K562 (cell line): ENCODE measurements around the gene POMGNT1. TPM values are rescaled to one million over a fixed set of nuclear protein-coding genes. Genes with fewer than 3 reads are reported as not detected.
A peak's percentile ranks its signal among the peaks of the same experiment; 100 is the strongest.

ENCODE experiments used
- ETV5 ChIP-seq: sonication (generic); formaldehyde crosslinking; IDR thresholded peaks from 2 replicates; pipeline ENCODE4 v1.4.0; 2020; ENCODE audit warnings: low read depth, mild to moderate bottlenecking, missing genetic modification reagents
- GATAD2B ChIP-seq: fragments of 450-650 bp; IDR thresholded peaks from 2 replicates; pipeline ENCODE4 v1.6.1; 2017; ENCODE audit warnings: mild to moderate bottlenecking, borderline replicate concordance
- HNRNPUL1 ChIP-seq: fragments of 200-400 bp; formaldehyde crosslinking; IDR thresholded peaks from 2 replicates; pipeline ENCODE4 v1.6.1; 2017; ENCODE audit warnings: low read length
- JUND ChIP-seq, 2 experiments: IDR thresholded peaks; 2 replicates in 1 of 2; 3 replicates in 1 of 2; pipeline ENCODE4 v1.6.1; 2011; ENCODE audit warnings: borderline replicate concordance in 2 of 2, low read depth in 2 of 2, low read length in 2 of 2, improper control_type of control experiment in 1 of 2, missing biosample characterization in 1 of 2, missing genetic modification characterization in 1 of 2, missing genetic modification reagents in 1 of 2
- KAT8 ChIP-seq: fragments of 450-650 bp; IDR thresholded peaks from 2 replicates; pipeline ENCODE4 v1.6.1; 2016; ENCODE audit warnings: low read depth, mild to moderate bottlenecking
- MEIS2 ChIP-seq: fragments of 450-650 bp; IDR thresholded peaks from 2 replicates; pipeline ENCODE4 v1.6.1; 2014; ENCODE audit warnings: mild to moderate bottlenecking; ENCODE audit not compliant: partially characterized antibody
- PRDM10 ChIP-seq: fragments of 450-650 bp; IDR thresholded peaks from 2 replicates; pipeline ENCODE4 v1.6.1; 2018; ENCODE audit not compliant: partially characterized antibody
- PRMT5 ChIP-seq: sonication (generic); formaldehyde crosslinking; IDR thresholded peaks from 2 replicates; pipeline ENCODE4 v1.5.0; 2020; ENCODE audit warnings: missing genetic modification reagents
- RHOXF2B ChIP-seq: fragments of 250-450 bp; sonication (Bioruptor Pico); conservative IDR thresholded peaks from 2 replicates; pipeline ENCODE4 v1.5.1; 2021
- SLC30A9 ChIP-seq: fragments of 250-450 bp; sonication (Bioruptor Pico); IDR thresholded peaks from 2 replicates; pipeline ENCODE4 v1.8.0; 2022; ENCODE audit warnings: mild to moderate bottlenecking, moderate library complexity
- U2AF1 ChIP-seq: fragments of 200-400 bp; formaldehyde crosslinking; optimal IDR thresholded peaks from 2 replicates; pipeline ENCODE3; 2017; ENCODE audit warnings: mild to moderate bottlenecking, low read depth, low read length, moderate library complexity
- XRCC5 ChIP-seq: fragments of 200-400 bp; formaldehyde crosslinking; IDR thresholded peaks from 2 replicates; pipeline ENCODE4 v1.6.1; 2017; ENCODE audit warnings: low read depth, mild to moderate bottlenecking, low read length
- ZNF146 ChIP-seq: IDR thresholded peaks from one replicate; pipeline ENCODE4 v1.6.1; 2018; ENCODE audit warnings: missing compliant biosample characterization; ENCODE audit not compliant: unreplicated experiment
- ZNF3 ChIP-seq: fragments of 250-450 bp; sonication (Bioruptor Pico); IDR thresholded peaks from 2 replicates; pipeline ENCODE4 v1.5.0; 2021; ENCODE audit warnings: mild to moderate bottlenecking, moderate library complexity
- ZNF561 ChIP-seq: fragments of 450-650 bp; formaldehyde crosslinking; conservative IDR thresholded peaks from 2 replicates; pipeline ENCODE4 v1.4.0; 2020; ENCODE audit warnings: mild to moderate bottlenecking, moderate library complexity
- ZNF57 ChIP-seq: fragments of 450-650 bp; formaldehyde crosslinking; IDR thresholded peaks from 2 replicates; pipeline ENCODE4 v1.4.0; 2020; ENCODE audit warnings: mild to moderate bottlenecking, moderate library complexity
- ZNF583 ChIP-seq: fragments of 250-450 bp; sonication (Bioruptor Pico); IDR thresholded peaks from 2 replicates; pipeline ENCODE4 v1.4.0; 2020
- polyA plus RNA-seq, 8 experiments: library from polyadenylated mRNA; depleted of rRNA in 4 of 8; stranded (reverse) in 5 of 8; unstranded in 3 of 8; fragments of >200 nt; fragmentation: Nextera tagmentation in 2 of 8; fragmentation: Illumina TruSeq in 1 of 8; extraction: Ambion mirVana in 2 of 8; extraction: Trizol in 1 of 8; gene quantifications; 2 replicates each; pipeline versions ENCODE4 v1.2.1 to v1.2.3, GENCODE V29; 2011 to 2014; ENCODE audit warnings: inconsistent platforms in 1 of 8, missing spikeins in 1 of 8
- total RNA-seq, 7 experiments: library from RNA; depleted of rRNA in 6 of 7; stranded (reverse); fragments of >200 nt in 6 of 7; fragmentation: Illumina TruSeq in 2 of 7; extraction: Trizol in 2 of 7; gene quantifications; 2 replicates each; pipeline versions ENCODE4 v1.2.1 to v1.2.3, GENCODE V29; 2011 to 2021; ENCODE audit warnings: low replicate concordance in 1 of 7
- TF ChIP-seq, protein P1 (sequence below): fragments of 250-450 bp; sonication (Bioruptor Pico); IDR thresholded peaks from 2 replicates; pipeline ENCODE4 v1.8.0; 2022; ENCODE audit warnings: moderate library complexity, mild to moderate bottlenecking, inconsistent platforms
- TF ChIP-seq, protein P2 (sequence below): fragments of 250-450 bp; sonication (Bioruptor Pico); IDR thresholded peaks from 2 replicates; pipeline ENCODE4 v1.5.0; 2021

The POMGNT1 gene
- total and polyA plus RNA-seq, 9 of the 15 experiments (the other 6 are each of a cell fraction or from before 2014, with no cell fraction given), result 14.1 to 58.9 (median 37.8) TPM

GRCh38 chr1:46197964-46198811 lies at the start of gene POMGNT1 (continued):
- no peak for TF ChIP-seq KAT8
- no peak for TF ChIP-seq MEIS2
- TF ChIP-seq, protein P1, sequence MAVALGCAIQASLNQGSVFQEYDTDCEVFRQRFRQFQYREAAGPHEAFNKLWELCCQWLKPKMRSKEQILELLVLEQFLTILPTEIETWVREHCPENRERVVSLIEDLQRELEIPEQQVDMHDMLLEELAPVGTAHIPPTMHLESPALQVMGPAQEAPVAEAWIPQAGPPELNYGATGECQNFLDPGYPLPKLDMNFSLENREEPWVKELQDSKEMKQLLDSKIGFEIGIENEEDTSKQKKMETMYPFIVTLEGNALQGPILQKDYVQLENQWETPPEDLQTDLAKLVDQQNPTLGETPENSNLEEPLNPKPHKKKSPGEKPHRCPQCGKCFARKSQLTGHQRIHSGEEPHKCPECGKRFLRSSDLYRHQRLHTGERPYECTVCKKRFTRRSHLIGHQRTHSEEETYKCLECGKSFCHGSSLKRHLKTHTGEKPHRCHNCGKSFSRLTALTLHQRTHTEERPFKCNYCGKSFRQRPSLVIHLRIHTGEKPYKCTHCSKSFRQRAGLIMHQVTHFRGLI (CRISPR knock-in tag), result no peak
- TF ChIP-seq PRMT5 (CRISPR knock-in tag), result no peak
- TF ChIP-seq U2AF1, result no peak
- no peak; the same call in 1 of the 2 replicates for TF ChIP-seq ETV5 (CRISPR knock-in tag)
- no peak; the same call in 1 of the 2 replicates for TF ChIP-seq JUND (IDR thresholded peaks at IDR 0.05; ENCODE audit: borderline replicate concordance, low read depth, low read length)
- no peak for TF ChIP-seq JUND (tag; IDR thresholded peaks at IDR 0.05; ENCODE audit: borderline replicate concordance, low read depth, low read length)
- peak; percentile 46 for TF ChIP-seq ZNF583 (CRISPR knock-in tag)
- TF ChIP-seq ZNF561 (CRISPR knock-in tag), result no peak
- no peak for TF ChIP-seq ZNF3
- TF ChIP-seq GATAD2B, result no peak
- TF ChIP-seq ZNF57 (CRISPR knock-in tag), result peak; percentile 76; the same call in 1 of the 2 replicates
- no peak for TF ChIP-seq PRDM10
- no peak for TF ChIP-seq RHOXF2B (CRISPR knock-in tag)
- peak; percentile 57; the same call in 1 of the 2 replicates for TF ChIP-seq XRCC5
- TF ChIP-seq SLC30A9 (CRISPR knock-in tag), result no peak
- no peak for TF ChIP-seq ZNF146 (CRISPR knock-in tag)
- no peak for TF ChIP-seq HNRNPUL1
- TF ChIP-seq, protein P2, sequence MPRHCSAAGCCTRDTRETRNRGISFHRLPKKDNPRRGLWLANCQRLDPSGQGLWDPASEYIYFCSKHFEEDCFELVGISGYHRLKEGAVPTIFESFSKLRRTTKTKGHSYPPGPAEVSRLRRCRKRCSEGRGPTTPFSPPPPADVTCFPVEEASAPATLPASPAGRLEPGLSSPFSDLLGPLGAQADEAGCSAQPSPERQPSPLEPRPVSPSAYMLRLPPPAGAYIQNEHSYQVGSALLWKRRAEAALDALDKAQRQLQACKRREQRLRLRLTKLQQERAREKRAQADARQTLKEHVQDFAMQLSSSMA (CRISPR knock-in tag), result no peak
